MCF 10A (cell line): ENCODE measurements around the gene DVL1. TPM values are rescaled to one million over a fixed set of nuclear protein-coding genes. Genes with fewer than 3 reads are reported as not detected.

ENCODE experiments used
- BruUV-seq: library from RNA; stranded (reverse); fragments of 400-500 nt; replicated peaks from 2 replicates; lab custom pipeline; 2021; lab: Mats Ljungman, UMichigan
- CTCF ChIA-PET: fragments of 300-600 bp; sonication (Branson Sonifier 250); formaldehyde crosslinking; extraction: SDS; loops from one replicate; lab custom pipeline; 2021; ENCODE audit warnings: antibody characterized with exemption, inconsistent platforms; lab: Yijun Ruan, JAX
- POLR2A ChIA-PET: fragments of 300-600, 350-650 bp; sonication (Branson Sonifier 250); formaldehyde crosslinking; extraction: SDS; loops from one replicate; lab custom pipeline; 2020; ENCODE audit warnings: antibody characterized with exemption, inconsistent platforms; lab: Yijun Ruan, JAX
- DNase-seq: peaks from one replicate; pipeline ENCODE4 v3.0.0-alpha.2; 2018; ENCODE audit not compliant: unreplicated experiment
- H3K27ac Mint-ChIP-seq: one replicate; pipeline ENCODE4 v1.8.0; 2022; ENCODE audit warnings: mild to moderate bottlenecking, low read depth, mixed read lengths; ENCODE audit not compliant: unreplicated experiment
- H3K27me3 Mint-ChIP-seq: one replicate; pipeline ENCODE4 v1.8.0; 2022; ENCODE audit warnings: mixed read lengths; ENCODE audit not compliant: insufficient read depth, unreplicated experiment
- H3K36me3 Mint-ChIP-seq: one replicate; pipeline ENCODE4 v1.8.0; 2022; ENCODE audit warnings: mild to moderate bottlenecking, moderate library complexity, mixed read lengths; ENCODE audit not compliant: insufficient read depth, unreplicated experiment
- H3K4me1 Mint-ChIP-seq: one replicate; pipeline ENCODE4 v1.8.0; 2022; ENCODE audit warnings: mixed read lengths; ENCODE audit not compliant: insufficient read depth, unreplicated experiment
- H3K4me3 Mint-ChIP-seq: one replicate; pipeline ENCODE4 v1.8.0; 2022; ENCODE audit warnings: mild to moderate bottlenecking, moderate library complexity, mixed read lengths; ENCODE audit not compliant: unreplicated experiment
- H3K9me3 Mint-ChIP-seq: one replicate; pipeline ENCODE4 v1.8.0; 2022; ENCODE audit warnings: mixed read lengths; ENCODE audit not compliant: unreplicated experiment
- CTCF ChIP-seq: fragments of 200-600 bp; IDR thresholded peaks from one replicate; pipeline ENCODE4 v1.8.0; 2022; ENCODE audit warnings: antibody characterized with exemption, mild to moderate bottlenecking; ENCODE audit not compliant: unreplicated experiment
- intact Hi-C: fragments of 100-400 bp; cut with micrococcal nuclease; formaldehyde crosslinking; loops from 2 replicates; pipeline ENCODE4 v1.14.1; 2022
- total RNA-seq: library from RNA; stranded (reverse); gene quantifications from 2 replicates; pipeline ENCODE4 v1.2.3, GENCODE V29; 2022

DVL1 gene
- total RNA-seq, 1 experiment from 2014 or later, result 113 TPM

- ChIA-PET POLR2A (no interaction called here), CTCF (no interaction called here)
- Mint-ChIP-seq H3K9me3 (no peaks in the 10 kb centered on the region), H3K27me3 (no peaks in the 10 kb centered on the region), H3K4me1 (no peaks in the 10 kb centered on the region), H3K27ac (no peak overlapping the region), H3K36me3 (peaks cover 93% of the 10 kb centered on the region), H3K4me3 (no peak overlapping the region)
- BruUV-seq, result no TSS peak
- TF ChIP-seq CTCF, result no peak
- intact Hi-C loops, result no loop called here
- no peak for DNase-seq
Observed at GRCh38 chr1:1395166-1395565, 45.9 kb upstream of the DVL1 start.

- Mint-ChIP-seq H3K27ac (no peak overlapping the region), H3K4me3 (no peak overlapping the region), H3K27me3 (no peaks in the 10 kb centered on the region), H3K36me3 (peaks cover 93% of the 10 kb centered on the region), H3K4me1 (no peaks in the 10 kb centered on the region), H3K9me3 (no peaks in the 10 kb centered on the region)
- DNase-seq, result no peak
- ChIA-PET CTCF (interaction anchor here (0.7 kb wide), 1 partner anchor 186 kb away, joined by 3 read pairs; no protein-coding TSS in a partner anchor), POLR2A (interaction anchor here (0.8 kb wide), 1 partner anchor 19 kb away, joined by 3 read pairs; the partner anchor contains the start of gene AURKAIP1)
- TF ChIP-seq CTCF, result no peak
- intact Hi-C loops, result no loop called here
- BruUV-seq, result no TSS peak
Observed at GRCh38 chr1:1394116-1394515, 44.9 kb upstream of the DVL1 start.

- peaks cover 100% of the 10 kb centered on the region for H3K36me3 Mint-ChIP-seq
- intact Hi-C loops, result no loop called here
- no peaks in the 10 kb centered on the region for H3K4me1 Mint-ChIP-seq
- no peak overlapping the region for H3K27ac Mint-ChIP-seq
- no TSS peak for BruUV-seq
- no peaks in the 10 kb centered on the region for H3K27me3 Mint-ChIP-seq
- no peak overlapping the region for H3K4me3 Mint-ChIP-seq
- POLR2A ChIA-PET, result no interaction called here
- TF ChIP-seq CTCF, result no peak
- no peaks in the 10 kb centered on the region for H3K9me3 Mint-ChIP-seq
- no peak for DNase-seq
- CTCF ChIA-PET, result interaction anchor here (0.7 kb wide), 1 partner anchor 185 kb away, joined by 3 read pairs; no protein-coding TSS in a partner anchor
Observed at GRCh38 chr1:1393428-1393827, 44.2 kb upstream of the DVL1 start.

GRCh38 chr1:1393014-1393413 is 43.8 kb upstream of the DVL1 start:
- CTCF ChIA-PET, result interaction anchor here (0.7 kb wide), 1 partner anchor 169 kb away, joined by 3 read pairs; no protein-coding TSS in a partner anchor
- POLR2A ChIA-PET, result no interaction called here
- Mint-ChIP-seq H3K9me3 (no peaks in the 10 kb centered on the region), H3K27me3 (no peaks in the 10 kb centered on the region), H3K4me3 (no peak overlapping the region), H3K4me1 (no peaks in the 10 kb centered on the region), H3K36me3 (peaks cover 100% of the 10 kb centered on the region), H3K27ac (no peak overlapping the region)
- BruUV-seq, result no TSS peak
- no peak for TF ChIP-seq CTCF
- intact Hi-C loops, result no loop called here
- DNase-seq, result no peak
